Measurements from ENCODE around the gene PKP1. TPM values are rescaled to one million over a fixed set of nuclear protein-coding genes. Genes with fewer than 3 reads are reported as not detected.
A peak's percentile ranks its signal among the peaks of the same experiment; 100 is the strongest.

The PKP1 gene
- total RNA-seq, 1 donor from 2014 or later: 0.03 TPM

DNA sequence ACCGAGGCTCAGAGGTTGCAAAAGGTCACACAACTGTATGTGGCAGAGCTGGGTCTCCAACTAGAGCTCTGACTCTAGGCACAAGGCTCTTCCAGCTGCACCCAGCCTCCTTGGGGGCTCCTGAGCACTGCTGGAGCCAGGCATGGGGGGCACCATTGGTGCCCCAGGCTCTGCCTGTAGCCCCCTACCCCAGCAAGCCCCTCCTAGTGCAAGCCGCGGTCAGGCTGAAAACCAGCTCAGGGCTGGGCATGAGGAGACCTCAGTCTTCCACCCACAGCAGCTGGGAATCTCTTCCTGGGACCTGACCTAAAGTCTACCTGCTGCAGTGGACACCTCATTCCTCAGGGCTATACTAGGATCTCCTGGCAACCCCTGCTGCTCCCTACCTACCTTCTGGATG, 79.6 kb downstream of the PKP1 start:
- DNase-seq (ENCODE audit: low spot score) (no peak), ATAC-seq (no peak)

DNA sequence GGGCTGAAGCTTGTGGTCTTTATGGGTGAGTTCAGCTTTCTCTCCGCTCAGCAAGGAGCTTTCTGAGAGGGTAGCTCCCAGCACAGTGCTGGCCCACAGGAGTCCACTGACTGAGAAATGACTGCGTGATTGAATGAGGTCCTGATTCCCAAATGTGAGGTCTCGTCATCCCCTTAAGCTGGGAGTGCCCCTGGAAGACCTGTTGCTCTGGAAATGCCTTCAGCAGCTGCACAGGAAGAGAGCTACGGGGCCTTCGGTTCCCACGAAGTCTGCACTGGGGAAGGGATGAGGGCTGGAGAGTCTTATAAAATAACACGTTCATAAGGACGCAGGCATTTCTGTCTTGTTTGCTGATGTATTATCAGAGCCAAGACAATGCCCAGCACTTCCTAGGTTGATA, 80.2 kb downstream of the PKP1 start:
- ATAC-seq: no peak
- no peak for DNase-seq (ENCODE audit: low spot score)

- no peak for DNase-seq (ENCODE audit: low spot score)
- ATAC-seq: no peak
These were observed 81.5 kb downstream of the PKP1 start for GRCh38 chr1:201364808-201365105.

DNA sequence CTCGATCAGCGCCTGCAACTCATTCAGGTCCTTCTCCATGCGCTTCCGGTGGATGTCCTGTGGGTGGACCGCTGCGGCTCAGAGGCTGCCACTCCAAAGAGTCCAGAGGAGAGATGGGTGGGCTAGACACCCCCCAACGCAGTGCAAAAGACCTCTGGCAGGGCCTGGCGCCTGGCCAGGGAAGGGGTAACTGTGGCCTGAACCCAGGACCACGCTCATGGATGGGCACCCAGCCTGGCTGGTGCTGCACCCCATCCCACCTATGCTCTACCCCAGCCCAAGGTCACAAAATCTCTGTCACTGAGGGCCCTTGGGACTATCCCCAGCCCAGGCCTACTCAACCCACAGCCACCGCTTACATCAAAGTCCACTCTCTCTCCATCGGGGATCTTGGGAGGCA, 81.9 kb downstream of the PKP1 start:
- ATAC-seq: no peak
- no peak for DNase-seq (ENCODE audit: low spot score)

DNA sequence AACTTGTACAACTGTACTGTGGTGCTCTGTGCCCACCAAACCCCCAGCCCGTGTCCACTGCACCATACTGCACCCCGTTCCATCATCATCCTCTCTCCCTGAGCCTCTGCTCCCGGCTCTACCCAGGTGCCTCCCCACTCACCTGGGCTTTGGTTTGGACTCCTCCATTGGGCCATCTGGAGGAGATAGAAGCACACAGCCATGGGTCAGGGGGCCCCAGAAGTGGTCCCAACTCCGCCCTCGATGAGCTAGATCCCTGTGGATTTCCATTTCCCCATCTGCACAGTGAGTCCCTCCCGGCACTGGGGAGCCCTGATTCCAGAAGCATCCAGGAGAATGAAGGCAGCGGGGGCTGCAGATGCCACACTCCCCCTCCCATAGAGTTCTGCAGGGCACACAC, 83.4 kb downstream of the PKP1 start:
- ATAC-seq (no peak), DNase-seq (ENCODE audit: low spot score) (no peak)

DNA sequence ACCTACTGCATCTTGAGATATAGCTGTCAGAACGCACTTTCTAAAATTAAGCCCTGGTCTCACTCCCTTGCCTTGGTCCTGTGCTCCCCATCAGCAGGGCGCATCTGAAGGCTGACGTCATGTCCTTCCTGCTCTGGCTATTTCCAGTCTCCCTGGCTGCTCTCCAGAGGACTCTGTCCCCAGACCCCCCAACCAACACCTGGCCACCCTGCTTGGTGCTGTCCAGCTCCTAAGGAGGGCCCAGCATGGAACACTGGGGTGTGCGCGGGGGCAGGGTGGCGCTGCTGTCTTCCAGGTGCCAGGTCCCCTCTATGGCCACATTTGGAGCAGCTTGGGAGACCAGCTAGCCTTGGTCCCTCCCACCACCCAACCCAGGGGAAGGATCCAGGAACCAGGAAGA, 85.9 kb downstream of the PKP1 start:
- no peak for ATAC-seq
- DNase-seq (ENCODE audit: low spot score): no peak

GRCh38 chr1:201370500-201370899, 87.2 kb downstream of the PKP1 start:
- DNase-seq (ENCODE audit: low spot score) (no peak), ATAC-seq (no peak)

GRCh38 chr1:201371276-201371675, 88.0 kb downstream of the PKP1 start:
- DNase-seq (ENCODE audit: low spot score) (no peak), ATAC-seq (no peak)

DNA sequence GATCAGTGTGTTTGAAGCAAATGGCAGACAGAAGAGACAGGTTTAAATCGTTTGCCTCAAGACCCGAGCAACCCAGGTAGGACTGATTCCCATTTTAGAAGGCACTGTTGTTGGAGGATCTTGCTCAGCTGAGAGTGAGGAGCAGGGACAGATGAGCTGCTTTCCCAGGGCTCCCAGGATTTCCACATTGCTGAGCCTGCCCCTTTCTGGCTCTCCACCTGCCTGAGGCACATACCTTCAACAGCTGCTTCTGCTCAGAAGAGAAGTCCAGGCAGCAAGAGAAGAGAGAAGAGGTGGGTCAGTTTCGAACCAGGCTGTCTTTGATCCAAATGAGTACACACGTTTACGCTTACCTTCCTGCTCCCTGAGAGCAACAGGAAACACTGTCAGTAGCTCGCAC, 88.5 kb downstream of the PKP1 start:
- DNase-seq (ENCODE audit: low spot score) (no peak), ATAC-seq (no peak)

DNA sequence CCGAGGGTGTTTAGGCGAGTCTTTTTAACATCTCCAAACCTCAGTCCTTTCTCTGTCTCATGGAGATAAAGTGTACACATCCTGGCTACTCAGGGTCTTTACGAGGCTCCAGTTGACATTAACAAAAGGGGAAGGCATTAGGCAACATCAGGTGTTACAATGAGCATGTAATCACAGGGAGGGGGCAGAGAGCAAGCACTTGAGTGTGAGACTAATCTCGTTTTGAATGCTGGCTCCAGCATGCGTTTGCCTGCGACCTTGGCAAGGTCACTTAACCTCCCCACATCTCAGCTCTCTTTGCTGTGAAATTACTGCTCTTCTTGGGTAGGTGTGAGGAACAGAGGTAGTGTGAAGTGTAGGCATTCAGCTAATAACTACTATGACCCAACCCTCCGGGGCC, 91.1 kb downstream of the PKP1 start:
- ATAC-seq: no peak
- DNase-seq (ENCODE audit: low spot score): no peak

- DNase-seq (ENCODE audit: low spot score) (no peak), ATAC-seq (no peak)
These were observed 91.9 kb downstream of the PKP1 start for GRCh38 chr1:201375169-201375568.

- DNase-seq (ENCODE audit: low spot score): no peak
- no peak for ATAC-seq
These were observed 92.8 kb downstream of the PKP1 start for GRCh38 chr1:201376107-201376463.

- DNase-seq (ENCODE audit: low spot score): no peak
These were observed 93.4 kb downstream of the PKP1 start for GRCh38 chr1:201376464-201377374.

DNA sequence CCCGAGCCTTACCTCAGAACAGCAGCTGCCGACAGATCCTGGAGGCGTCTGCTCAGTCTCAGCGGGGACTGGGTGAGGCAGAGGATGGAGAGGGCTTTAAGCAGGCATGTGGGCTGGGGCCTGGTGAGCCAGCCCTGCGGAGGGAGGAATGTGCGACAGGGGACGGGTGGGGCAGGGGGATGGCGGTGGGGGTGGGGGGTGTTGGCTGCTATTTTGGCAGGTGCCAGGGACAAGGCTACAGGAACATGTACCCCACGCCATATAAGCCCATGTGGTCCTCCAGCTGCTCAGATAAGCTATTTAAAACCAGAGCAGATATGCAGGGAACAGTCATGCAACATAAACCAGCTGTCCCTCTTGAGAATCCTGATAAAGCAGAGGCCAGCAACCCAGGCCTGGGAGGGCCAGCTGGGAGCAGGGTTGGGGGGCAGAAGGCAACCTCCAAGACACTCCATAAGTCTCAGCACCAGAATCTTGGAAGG, 94.3 kb downstream of the PKP1 start, which contains the start of gene TNNT2:
Gene TNNT2, minus strand, starts transcription at position 70 of the 482 bp plus-strand sequence. CDS start 4,426 bp downstream, outside the sequence.
- DNase-seq (ENCODE audit: low spot score) (no peak), ATAC-seq (no peak)

More at GRCh38 chr1:201376464-201377374, 93.4 kb downstream of the PKP1 start:
- peak; percentile 39 for ATAC-seq

- DNase-seq (ENCODE audit: low spot score): no peak
- ATAC-seq: peak; percentile 34
These were observed 95.5 kb downstream of the PKP1 start for GRCh38 chr1:201378804-201379203.

- peak; percentile 23 for ATAC-seq
- no peak for DNase-seq (ENCODE audit: low spot score)
These were observed 96.5 kb downstream of the PKP1 start for GRCh38 chr1:201379733-201380242.

GRCh38 chr1:201381130-201381529, 97.8 kb downstream of the PKP1 start:
- no peak for DNase-seq (ENCODE audit: low spot score)
- no peak for ATAC-seq

Other genes starting within 250 kb of the PKP1 start
- gene CACNA1S, start 171.1 kb upstream of the PKP1 start, total RNA-seq: not detected
- gene ASCL5, start 156.3 kb upstream of the PKP1 start, total RNA-seq: not detected
- gene TMEM9, start 129.0 kb upstream of the PKP1 start, total RNA-seq: 41.2 TPM
- gene IGFN1, start 92.7 kb upstream of the PKP1 start, total RNA-seq: not detected
- 0.33 TPM for gene TNNT2, start 94.2 kb downstream of the PKP1 start, total RNA-seq
- 27.8 TPM for gene LAD1, start 115.8 kb downstream of the PKP1 start, total RNA-seq
- gene TNNI1, start 138.2 kb downstream of the PKP1 start, total RNA-seq: not detected
- 1.8 TPM for gene PHLDA3, start 185.7 kb downstream of the PKP1 start, total RNA-seq
- gene CSRP1, start 223.6 kb downstream of the PKP1 start, total RNA-seq: 67.7 TPM